Stimulated activated CD8-positive, alpha-beta memory T cell treated with anti-CD3 and anti-CD28 coated beads, Interleukin-4, amount 100 ng/mL, for 48 hours (primary cell): ENCODE results near the gene ITGB4.

Source experiments
- DNase-seq: peaks from one replicate; pipeline ENCODE4 v3.0.0-alpha.2; 2020

The ITGB4 gene

GRCh38 chr17:75773808-75774470 lies 52.7 kb downstream of the ITGB4 start:
- DNase-seq, result no peak

GRCh38 chr17:75774471-75774990 lies 53.3 kb downstream of the ITGB4 start:
- DNase-seq, result no peak

GRCh38 chr17:75774991-75775668 lies 53.9 kb downstream of the ITGB4 start:
- no peak for DNase-seq

GRCh38 chr17:75776386-75777295 lies 55.4 kb downstream of the ITGB4 start:
- DNase-seq, result peak; percentile 50

- no peak for DNase-seq
Observed at GRCh38 chr17:75777296-75777922, 56.1 kb downstream of the ITGB4 start.

GRCh38 chr17:75778066-75778860 lies 57.0 kb downstream of the ITGB4 start:
- DNase-seq, result peak; percentile 51

- peak; percentile 81 for DNase-seq
Observed at GRCh38 chr17:75778861-75779249, 57.6 kb downstream of the ITGB4 start.

- DNase-seq, result peak; percentile 92
Observed at GRCh38 chr17:75779250-75779986, 58.2 kb downstream of the ITGB4 start.

GRCh38 chr17:75779987-75780889 lies 59.0 kb downstream of the ITGB4 start:
- no peak for DNase-seq

- DNase-seq, result no peak
Observed at GRCh38 chr17:75783069-75783783, 62.0 kb downstream of the ITGB4 start.

GRCh38 chr17:75783803-75784472 lies 62.7 kb downstream of the ITGB4 start:
- DNase-seq, result peak; percentile 54

GRCh38 chr17:75784473-75785015 lies 63.3 kb downstream of the ITGB4 start, which contains the start of gene UNK:
UNK (plus strand) TSS chr17:75784806; CDS start chr17:75784881, 75 bp downstream.
- peak; percentile 95 for DNase-seq

GRCh38 chr17:75785016-75785890 lies 64.0 kb downstream of the ITGB4 start:
- DNase-seq, result peak; percentile 90

- DNase-seq, result no peak
Observed at GRCh38 chr17:75791254-75791653, 70.0 kb downstream of the ITGB4 start.

- DNase-seq, result no peak
Observed at GRCh38 chr17:75793460-75793859, 72.2 kb downstream of the ITGB4 start.

GRCh38 chr17:75795820-75796607 lies 74.8 kb downstream of the ITGB4 start:
- DNase-seq, result no peak
